HCT116 (cell line): ENCODE measurements around the gene SSX4B.

Experiments
- ATF3 ChIP-seq: IDR thresholded peaks from 2 replicates; pipeline ENCODE4 v1.6.1; 2012
- CEBPB ChIP-seq: IDR thresholded peaks from 2 replicates; pipeline ENCODE4 v1.6.1; 2012; ENCODE audit warnings: low read depth
- CTCF ChIP-seq, 3 experiments: fragments of 200-600 bp in 1 of 3; sonication (generic) in 1 of 3; IDR thresholded peaks in 2 of 3; conservative IDR thresholded peaks in 1 of 3; 2 replicates each; pipeline ENCODE4 v1.5.1; 2012 to 2017; ENCODE audit warnings: low read depth in 2 of 3, low read length in 2 of 3, antibody characterized with exemption in 1 of 3, borderline replicate concordance in 1 of 3, control low read depth in 1 of 3, mild to moderate bottlenecking in 1 of 3, mixed read lengths in 1 of 3, mixed run types in 1 of 3, moderate library complexity in 1 of 3; ENCODE audit not compliant: insufficient read depth in 1 of 3
- ELF1 ChIP-seq: IDR thresholded peaks from 2 replicates; pipeline ENCODE4 v1.6.1; 2012; ENCODE audit warnings: low read depth, borderline replicate concordance
- EZH2 ChIP-seq: fragments of 200-600 bp; sonication (generic); IDR thresholded peaks from 2 replicates; pipeline ENCODE4 v1.6.1; 2017; ENCODE audit warnings: antibody characterized with exemption, mixed run types
- JUND ChIP-seq: IDR thresholded peaks from 2 replicates; pipeline ENCODE4 v1.6.1; 2012
- MAX ChIP-seq: IDR thresholded peaks from 2 replicates; pipeline ENCODE4 v1.6.1; 2012
- POLR2A ChIP-seq: IDR thresholded peaks from 2 replicates; pipeline ENCODE4 v1.7.0; 2011; ENCODE audit warnings: borderline replicate concordance; ENCODE audit not compliant: insufficient read depth, insufficient read length; ENCODE audit errors: extremely low read depth
- POLR2AphosphoS5 ChIP-seq: IDR thresholded peaks from 2 replicates; pipeline ENCODE4 v1.6.1; 2011; ENCODE audit warnings: mild to moderate bottlenecking, low read depth, low read length, moderate library complexity
- RAD21 ChIP-seq: IDR thresholded peaks from 2 replicates; pipeline ENCODE4 v1.6.1; 2012; ENCODE audit warnings: low read depth, mild to moderate bottlenecking
- REST ChIP-seq: IDR thresholded peaks from 2 replicates; pipeline ENCODE4 v1.6.1; 2012; ENCODE audit warnings: low read depth
- SIN3A ChIP-seq: IDR thresholded peaks from 2 replicates; pipeline ENCODE4 v1.6.1; 2012; ENCODE audit warnings: low read depth
- YY1 ChIP-seq: IDR thresholded peaks from 2 replicates; pipeline ENCODE4 v1.6.1; 2011; ENCODE audit warnings: low read length, low read depth, moderate library complexity, mild to moderate bottlenecking; ENCODE audit not compliant: insufficient replicate concordance; ENCODE audit errors: extremely low read depth
- ZFX ChIP-seq: fragments of 450-650 bp; IDR thresholded peaks from 2 replicates; pipeline ENCODE4 v1.6.1; 2017

GRCh38 chrX:48357681-48358080, 54.1 kb downstream of the SSX4B start:
- TF ChIP-seq RAD21 (no peak), CTCF (IDR thresholded peaks at IDR 0.05 in 2 of 3, conservative IDR thresholded peaks at IDR 0.05 in 1 of 3; ENCODE audit: borderline replicate concordance in 1 of 3, insufficient read depth in 1 of 3, low read depth in 2 of 3, low read length in 2 of 3) (no peak), CEBPB (no peak), JUND (no peak), ATF3 (no peak), REST (no peak), YY1 (no peak), POLR2A (no peak), EZH2 (no peak), ELF1 (no peak), POLR2AphosphoS5 (no peak), SIN3A (no peak), ZFX (no peak), MAX (no peak)
